ENCODE results near the gene CYP2A7. TPM values are rescaled to one million over a fixed set of nuclear protein-coding genes. Genes with fewer than 3 reads are reported as not detected.
A peak's percentile ranks its signal among the peaks of the same experiment; 100 is the strongest.
"Not testable (repeated sequence)": the region's sequence is repeated elsewhere in the genome, so short reads cannot be mapped to it uniquely, and the experiment has no call there.

The CYP2A7 gene
- total and polyA plus RNA-seq, 2 experiments from 2014 or later = not detected

DNA sequence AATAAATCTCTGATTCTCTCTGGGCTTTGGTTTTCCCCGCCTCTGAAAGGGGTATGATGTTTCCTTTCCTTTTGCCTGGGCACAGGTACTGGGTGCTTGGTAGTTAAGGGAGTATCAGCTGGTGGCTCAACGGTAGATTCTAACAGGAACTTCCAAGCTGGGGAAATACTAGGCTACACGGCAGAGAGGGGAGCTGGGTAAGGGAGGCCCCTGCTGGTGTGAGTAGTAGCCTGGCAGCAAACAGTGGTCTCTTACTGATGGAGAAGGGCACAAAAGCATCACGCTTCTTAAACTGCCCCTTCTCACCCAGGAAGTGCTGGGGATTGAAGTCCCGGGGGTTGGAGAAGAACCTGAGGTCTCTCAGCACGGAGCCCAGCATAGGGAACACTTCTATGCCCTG, 26.9 kb upstream of the CYP2A7 start:
- Histone ChIP-seq H3F3A (ENCODE audit: insufficient read depth) (no peaks in the 10 kb centered on the region), H3K27ac (no peak overlapping the region), H3K36me3 (ENCODE audit: low read depth) (no peaks in the 10 kb centered on the region), H2AFZ (no peak overlapping the region), H4K20me1 (ENCODE audit: insufficient read depth) (no peaks in the 10 kb centered on the region), H3K79me2 (ENCODE audit: insufficient read depth) (no peaks in the 10 kb centered on the region), H3K4me1 (ENCODE audit: insufficient read depth) (no peaks in the 10 kb centered on the region), H3K9me3 (ENCODE audit: low read depth) (no peaks in the 10 kb centered on the region), H3K9ac (no peak overlapping the region), H3K9me2 (ENCODE audit: insufficient read depth) (no peaks in the 10 kb centered on the region), H3K4me2 (ENCODE audit: unreplicated experiment) (no peak overlapping the region), H3K4me3 (no peak overlapping the region), H3K27me3 (replicated peaks; ENCODE audit: insufficient read depth) (no peaks in the 10 kb centered on the region; the same call in 1 of the 2 replicates)
- 8 to 14% methylated on average over 6 of the region's 6 CpGs for WGBS, 2 experiments (ENCODE audit: low coverage in 1 of 2, low lambda C conversion rate in 2 of 2, missing lambda C conversion rate in 2 of 2)
- TF ChIP-seq EZH2 (IDR thresholded peaks at IDR 0.05; ENCODE audit: insufficient read depth, poor library complexity, severe bottlenecking) = no peak
- no peak for TF ChIP-seq EZH2phosphoT487 (IDR thresholded peaks at IDR 0.05; ENCODE audit: insufficient read depth, low read depth)
- in situ Hi-C loops (cut with MboI) = no loop called here
- peak; percentile 39 for DNase-seq

DNA sequence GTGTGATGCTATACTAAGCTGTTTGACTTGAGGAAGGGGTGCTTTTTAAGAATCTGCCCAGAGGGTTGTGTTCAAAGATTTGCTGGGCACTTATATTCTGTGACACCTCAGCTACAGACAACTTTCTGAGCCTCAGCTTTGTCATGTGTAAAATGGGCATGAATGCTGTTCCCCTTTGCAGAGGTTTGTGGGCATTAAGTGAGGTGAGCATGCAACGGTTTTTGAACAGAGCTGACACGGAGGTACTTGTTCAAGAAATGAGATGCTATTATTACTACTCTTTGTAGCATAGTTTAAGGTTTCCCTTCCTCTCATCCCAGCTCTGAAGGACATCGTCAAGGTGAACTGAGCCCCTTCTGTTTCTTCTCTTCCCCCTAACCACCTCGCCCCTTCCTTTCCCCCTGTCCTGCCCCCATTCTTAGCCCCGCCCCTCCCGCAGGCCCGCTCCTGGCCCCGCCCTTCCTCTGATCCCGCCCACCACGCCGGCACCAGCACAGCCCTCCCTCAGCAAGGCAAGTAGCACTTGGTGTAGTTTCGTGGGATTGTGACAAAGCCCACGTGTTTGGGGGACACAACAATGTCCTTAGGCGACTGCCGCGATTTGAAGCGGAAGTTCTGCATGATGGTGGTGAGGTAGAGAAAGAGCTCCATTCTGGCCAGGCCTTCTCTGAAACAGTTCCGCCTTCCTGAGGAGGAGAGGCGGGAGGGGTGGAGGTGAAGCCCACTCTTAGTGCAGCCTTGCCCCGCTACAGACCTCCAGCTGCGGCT, 26.1 kb upstream of the CYP2A7 start:
- no peak overlapping the region for H3K27ac ChIP-seq
- no peak overlapping the region for H3K4me2 ChIP-seq (ENCODE audit: unreplicated experiment)
- no peaks in the 10 kb centered on the region for H4K20me1 ChIP-seq (ENCODE audit: insufficient read depth)
- 23 to 30% methylated on average over 16 to 21 of the region's 21 CpGs for WGBS, 2 experiments (ENCODE audit: low coverage in 1 of 2, low lambda C conversion rate in 2 of 2, missing lambda C conversion rate in 2 of 2)
- H3K79me2 ChIP-seq (ENCODE audit: insufficient read depth) = no peaks in the 10 kb centered on the region
- peak; percentile 11 for DNase-seq
- no peaks in the 10 kb centered on the region for H3K36me3 ChIP-seq (ENCODE audit: low read depth)
- TF ChIP-seq EZH2phosphoT487 (IDR thresholded peaks at IDR 0.05; ENCODE audit: insufficient read depth, low read depth) (no peak), EZH2 (IDR thresholded peaks at IDR 0.05; ENCODE audit: insufficient read depth, poor library complexity, severe bottlenecking) (no peak)
- in situ Hi-C loops (cut with MboI) = no loop called here
- H3K9me2 ChIP-seq (ENCODE audit: insufficient read depth) = no peaks in the 10 kb centered on the region
- H3K4me3 ChIP-seq = peak overlapping the region; percentile 26; the same call in 1 of the 2 replicates
- no peaks in the 10 kb centered on the region for H3K9me3 ChIP-seq (ENCODE audit: low read depth)
- no peaks in the 10 kb centered on the region for H3K4me1 ChIP-seq (ENCODE audit: insufficient read depth)
- no peak overlapping the region for H3K9ac ChIP-seq
- H2AFZ ChIP-seq = peak overlapping the region; percentile 48; the same call in 1 of the 2 replicates
- H3K27me3 ChIP-seq (replicated peaks; ENCODE audit: insufficient read depth) = no peaks in the 10 kb centered on the region; the same call in 1 of the 2 replicates
- H3F3A ChIP-seq (ENCODE audit: insufficient read depth) = no peaks in the 10 kb centered on the region

DNA sequence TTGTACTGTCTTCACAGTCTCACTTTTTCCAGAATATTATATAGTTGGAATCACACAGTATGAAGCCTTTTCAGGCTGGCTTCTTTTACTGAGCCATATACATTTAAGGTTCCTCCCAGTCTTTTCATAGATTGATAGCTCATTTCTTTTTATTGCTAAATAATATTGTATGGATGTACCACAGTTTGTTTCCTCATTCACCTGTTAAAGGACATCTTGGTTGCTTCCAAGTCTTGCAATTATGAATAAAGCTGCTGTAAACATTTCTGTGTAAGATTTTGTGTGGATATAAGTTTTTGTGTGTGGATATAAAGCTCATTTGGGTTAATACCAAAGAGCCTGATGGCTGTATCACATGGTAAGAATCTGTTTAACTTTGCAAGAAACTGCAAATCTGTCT, 24.5 kb upstream of the CYP2A7 start:
- no peak for DNase-seq
- no peaks in the 10 kb centered on the region for H4K20me1 ChIP-seq (ENCODE audit: insufficient read depth)
- H3K4me2 ChIP-seq (ENCODE audit: unreplicated experiment) = no peak overlapping the region
- no peaks in the 10 kb centered on the region for H3K4me1 ChIP-seq (ENCODE audit: insufficient read depth)
- TF ChIP-seq EZH2 (IDR thresholded peaks at IDR 0.05; ENCODE audit: insufficient read depth, poor library complexity, severe bottlenecking) = no peak
- no peak for TF ChIP-seq EZH2phosphoT487 (IDR thresholded peaks at IDR 0.05; ENCODE audit: insufficient read depth, low read depth)
- no peak overlapping the region for H2AFZ ChIP-seq
- no peaks in the 10 kb centered on the region for H3F3A ChIP-seq (ENCODE audit: insufficient read depth)
- in situ Hi-C loops (cut with MboI) = no loop called here
- no peak overlapping the region for H3K4me3 ChIP-seq
- H3K79me2 ChIP-seq (ENCODE audit: insufficient read depth) = no peaks in the 10 kb centered on the region
- H3K9ac ChIP-seq = no peak overlapping the region
- no peaks in the 10 kb centered on the region; the same call in 1 of the 2 replicates for H3K27me3 ChIP-seq (replicated peaks; ENCODE audit: insufficient read depth)
- H3K27ac ChIP-seq = no peak overlapping the region
- no peaks in the 10 kb centered on the region for H3K9me3 ChIP-seq (ENCODE audit: low read depth)
- H3K36me3 ChIP-seq (ENCODE audit: low read depth) = no peaks in the 10 kb centered on the region
- H3K9me2 ChIP-seq (ENCODE audit: insufficient read depth) = no peaks in the 10 kb centered on the region

- H3K4me1 ChIP-seq (ENCODE audit: insufficient read depth) = not testable (repeated sequence)
Observed at GRCh38 chr19:40904673-40905156, 22.7 kb upstream of the CYP2A7 start.

DNA sequence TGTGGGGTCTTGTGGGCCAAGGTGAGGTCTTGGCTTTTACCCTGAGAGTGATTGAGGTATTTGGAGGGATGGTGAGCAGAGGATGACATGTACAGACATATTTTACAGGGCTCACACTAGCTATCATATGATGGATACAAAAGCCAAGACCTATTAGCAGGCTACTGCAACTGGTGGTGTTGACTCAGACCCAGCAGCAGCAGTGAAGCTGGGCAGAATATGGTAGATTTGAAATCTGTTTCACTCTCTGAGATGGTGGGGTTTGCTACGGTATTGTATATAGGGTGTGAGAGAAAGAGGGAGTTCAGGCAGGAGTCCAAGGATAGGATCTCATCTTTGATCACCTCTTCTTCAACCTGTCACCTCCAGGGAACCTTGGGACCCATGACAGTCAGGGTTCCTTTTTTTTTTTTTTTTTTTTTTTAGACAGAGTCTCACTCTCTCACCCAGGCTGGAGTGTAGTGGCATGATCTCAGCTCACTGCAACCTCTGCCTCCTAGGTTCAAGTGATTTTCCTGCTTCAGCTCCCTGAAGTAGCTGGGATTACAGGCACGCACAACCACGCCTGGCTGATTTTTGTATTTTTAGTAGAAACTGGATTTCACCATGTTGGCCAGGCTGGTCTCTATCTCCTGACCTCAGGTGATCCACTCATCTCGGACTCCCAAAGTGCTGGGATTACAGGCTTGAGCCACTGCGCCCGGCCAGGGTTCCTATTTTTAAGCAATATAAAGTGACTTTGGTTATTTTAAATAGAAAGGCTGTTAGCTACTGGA, 20.1 kb upstream of the CYP2A7 start:
- H3K79me2 ChIP-seq (ENCODE audit: insufficient read depth); H3K9me3 ChIP-seq (ENCODE audit: low read depth); H3K27ac ChIP-seq; H3K9ac ChIP-seq; DNase-seq; H2AFZ ChIP-seq; H3K36me3 ChIP-seq (ENCODE audit: low read depth); H3K27me3 ChIP-seq (replicated peaks; ENCODE audit: insufficient read depth); H3F3A ChIP-seq (ENCODE audit: insufficient read depth); H4K20me1 ChIP-seq (ENCODE audit: insufficient read depth); H3K9me2 ChIP-seq (ENCODE audit: insufficient read depth); H3K4me3 ChIP-seq; in situ Hi-C loops (cut with MboI); H3K4me1 ChIP-seq (ENCODE audit: insufficient read depth); H3K4me2 ChIP-seq (ENCODE audit: unreplicated experiment): not testable (repeated sequence)
- WGBS, 2 experiments (ENCODE audit: low coverage in 1 of 2, low lambda C conversion rate in 2 of 2, missing lambda C conversion rate in 2 of 2) = 58% methylated on average over 6 of the region's 6 CpGs

More at GRCh38 chr19:40904673-40905156, 22.7 kb upstream of the CYP2A7 start:
- 28 to 36% methylated on average over 10 of the region's 10 CpGs for WGBS, 2 experiments (ENCODE audit: low coverage in 1 of 2, low lambda C conversion rate in 2 of 2, missing lambda C conversion rate in 2 of 2)
- H3K4me2 ChIP-seq (ENCODE audit: unreplicated experiment); H3K27me3 ChIP-seq (replicated peaks; ENCODE audit: insufficient read depth); H3K27ac ChIP-seq; H3K9ac ChIP-seq; in situ Hi-C loops (cut with MboI); H2AFZ ChIP-seq; H3F3A ChIP-seq (ENCODE audit: insufficient read depth); H4K20me1 ChIP-seq (ENCODE audit: insufficient read depth); H3K4me3 ChIP-seq; H3K79me2 ChIP-seq (ENCODE audit: insufficient read depth); H3K36me3 ChIP-seq (ENCODE audit: low read depth); H3K9me2 ChIP-seq (ENCODE audit: insufficient read depth); H3K9me3 ChIP-seq (ENCODE audit: low read depth): not testable (repeated sequence)
- peak; percentile 35 for DNase-seq

- H3K9ac ChIP-seq; H3K36me3 ChIP-seq (ENCODE audit: low read depth); H3K9me2 ChIP-seq (ENCODE audit: insufficient read depth); in situ Hi-C loops (cut with MboI); H3K27me3 ChIP-seq (replicated peaks; ENCODE audit: insufficient read depth); H2AFZ ChIP-seq; H3K9me3 ChIP-seq (ENCODE audit: low read depth); DNase-seq; H3K27ac ChIP-seq; H3K4me3 ChIP-seq; H3K79me2 ChIP-seq (ENCODE audit: insufficient read depth); H3K4me2 ChIP-seq (ENCODE audit: unreplicated experiment); H3F3A ChIP-seq (ENCODE audit: insufficient read depth); H3K4me1 ChIP-seq (ENCODE audit: insufficient read depth); H4K20me1 ChIP-seq (ENCODE audit: insufficient read depth): not testable (repeated sequence)
- WGBS, 2 experiments (ENCODE audit: low coverage in 1 of 2, low lambda C conversion rate in 2 of 2, missing lambda C conversion rate in 2 of 2) = 57 to 62% methylated on average over 5 of the region's 5 CpGs
Observed at GRCh38 chr19:40900521-40900920, 18.5 kb upstream of the CYP2A7 start.
